Neural crest cell (in vitro differentiated cells): ENCODE results near the gene TDRD10. TPM values are rescaled to one million over a fixed set of nuclear protein-coding genes. Genes with fewer than 3 reads are reported as not detected.

ENCODE experiments used
- DNase-seq: peaks from one replicate; pipeline ENCODE4 v3.0.0; 2021; ENCODE audit warnings: low read depth, mixed read lengths, low spot score
- H3K27ac Mint-ChIP-seq: one replicate; pipeline ENCODE4 v1.8.0; 2021; ENCODE audit warnings: mild to moderate bottlenecking, mixed read lengths; ENCODE audit not compliant: unreplicated experiment
- H3K27me3 Mint-ChIP-seq: 2 replicates; pipeline ENCODE4 v1.8.0; 2021; ENCODE audit warnings: low read depth, mild to moderate bottlenecking, mixed read lengths
- H3K36me3 Mint-ChIP-seq: 2 replicates; pipeline ENCODE4 v1.8.0; 2021; ENCODE audit warnings: low read depth, mild to moderate bottlenecking, mixed read lengths
- H3K4me1 Mint-ChIP-seq: 2 replicates; pipeline ENCODE4 v1.8.0; 2021; ENCODE audit warnings: mixed read lengths
- H3K4me3 Mint-ChIP-seq: one replicate; pipeline ENCODE4 v1.8.0; 2021; ENCODE audit warnings: mild to moderate bottlenecking, mixed read lengths
- H3K9me3 Mint-ChIP-seq: 2 replicates; pipeline ENCODE4 v1.8.0; 2021; ENCODE audit warnings: mixed read lengths
- total RNA-seq: library from RNA; stranded (reverse); gene quantifications from 2 replicates; pipeline ENCODE4 v1.2.1, GENCODE V29; 2021
- TF ChIP-seq, protein P1 (sequence below): fragments of 200-600 bp; sonication (generic); conservative IDR thresholded peaks from 2 replicates; pipeline ENCODE4 v1.5.0; 2021; ENCODE audit warnings: antibody characterized with exemption, mild to moderate bottlenecking

TDRD10 gene
- total RNA-seq, 1 donor from 2014 or later: not detected

DNA sequence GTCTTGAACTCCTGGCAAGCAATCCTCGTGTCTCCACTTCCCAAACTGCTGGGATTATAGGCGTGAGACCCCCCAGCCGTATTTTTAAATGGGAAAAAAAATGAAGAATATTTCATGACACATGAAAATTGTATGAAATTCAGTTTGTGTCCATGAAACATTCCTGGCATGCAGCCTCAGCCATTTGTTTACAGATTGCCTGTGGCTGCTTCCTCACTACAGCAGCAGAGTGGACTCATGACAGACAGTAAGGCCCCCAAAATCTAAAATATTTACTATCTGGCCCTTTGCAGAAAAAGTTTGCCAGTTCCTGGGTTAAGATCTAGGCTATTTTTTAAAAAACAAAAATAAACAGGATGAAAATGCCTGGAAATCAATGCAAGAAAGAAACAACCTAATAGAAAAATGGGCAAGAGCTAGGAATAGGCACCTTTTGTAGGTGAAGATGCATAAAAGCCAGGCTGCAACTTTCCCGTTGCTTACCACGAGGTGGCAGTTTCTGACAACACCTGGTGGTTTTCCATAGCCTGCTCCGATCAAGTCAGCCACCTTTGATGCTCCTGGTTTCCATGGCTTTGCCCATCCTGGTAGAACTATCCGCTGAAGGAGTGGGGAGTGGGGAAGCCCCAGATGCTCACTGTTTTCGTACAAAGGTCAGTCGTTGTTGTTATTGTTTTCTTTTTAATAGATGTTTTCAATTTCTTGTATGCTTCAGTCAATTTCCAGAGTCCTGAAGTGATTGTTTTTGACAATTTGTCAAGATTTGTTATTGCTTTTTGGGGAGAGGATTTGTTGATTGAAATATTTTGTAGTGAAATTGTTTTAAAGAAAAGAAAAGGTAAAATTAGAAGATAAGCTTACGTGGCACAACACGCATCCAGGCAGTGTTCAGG, 32.2 kb downstream of the TDRD10 start:
- Mint-ChIP-seq H3K9me3 (no peaks in the 10 kb centered on the region), H3K4me3 (no peak overlapping the region), H3K36me3 (no peaks in the 10 kb centered on the region), H3K4me1 (peaks cover 6% of the 10 kb centered on the region), H3K27me3 (peaks cover 12% of the 10 kb centered on the region), H3K27ac (no peak overlapping the region)
- TF ChIP-seq, protein P1, sequence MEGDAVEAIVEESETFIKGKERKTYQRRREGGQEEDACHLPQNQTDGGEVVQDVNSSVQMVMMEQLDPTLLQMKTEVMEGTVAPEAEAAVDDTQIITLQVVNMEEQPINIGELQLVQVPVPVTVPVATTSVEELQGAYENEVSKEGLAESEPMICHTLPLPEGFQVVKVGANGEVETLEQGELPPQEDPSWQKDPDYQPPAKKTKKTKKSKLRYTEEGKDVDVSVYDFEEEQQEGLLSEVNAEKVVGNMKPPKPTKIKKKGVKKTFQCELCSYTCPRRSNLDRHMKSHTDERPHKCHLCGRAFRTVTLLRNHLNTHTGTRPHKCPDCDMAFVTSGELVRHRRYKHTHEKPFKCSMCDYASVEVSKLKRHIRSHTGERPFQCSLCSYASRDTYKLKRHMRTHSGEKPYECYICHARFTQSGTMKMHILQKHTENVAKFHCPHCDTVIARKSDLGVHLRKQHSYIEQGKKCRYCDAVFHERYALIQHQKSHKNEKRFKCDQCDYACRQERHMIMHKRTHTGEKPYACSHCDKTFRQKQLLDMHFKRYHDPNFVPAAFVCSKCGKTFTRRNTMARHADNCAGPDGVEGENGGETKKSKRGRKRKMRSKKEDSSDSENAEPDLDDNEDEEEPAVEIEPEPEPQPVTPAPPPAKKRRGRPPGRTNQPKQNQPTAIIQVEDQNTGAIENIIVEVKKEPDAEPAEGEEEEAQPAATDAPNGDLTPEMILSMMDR: peak; percentile 64
- no peak for DNase-seq

DNA sequence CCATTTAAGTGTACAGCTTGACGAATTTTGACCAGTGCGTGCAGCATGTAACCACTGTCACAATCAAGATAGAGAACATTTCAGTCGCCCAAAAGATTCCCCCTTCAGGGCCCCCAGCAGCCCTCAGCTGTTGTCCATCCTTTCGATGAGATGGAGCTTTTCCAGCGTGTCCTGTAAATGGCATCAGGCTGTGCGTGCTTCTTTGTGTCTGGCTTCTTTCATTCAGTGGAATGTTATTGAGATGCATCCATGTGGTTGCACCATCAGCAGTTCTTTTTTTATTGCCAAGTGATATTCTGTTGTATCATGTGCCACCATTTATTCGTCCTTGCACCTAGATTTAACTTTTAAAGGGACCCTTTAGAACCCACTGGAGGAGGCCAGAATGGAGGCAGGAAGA, 34.6 kb downstream of the TDRD10 start:
- no peak overlapping the region for H3K4me3 Mint-ChIP-seq
- peaks cover 6% of the 10 kb centered on the region for H3K4me1 Mint-ChIP-seq
- DNase-seq: no peak
- peaks cover 20% of the 10 kb centered on the region for H3K27me3 Mint-ChIP-seq
- H3K27ac Mint-ChIP-seq: no peak overlapping the region
- no peaks in the 10 kb centered on the region for H3K36me3 Mint-ChIP-seq
- no peaks in the 10 kb centered on the region for H3K9me3 Mint-ChIP-seq
- TF ChIP-seq, protein P1: no peak

DNA sequence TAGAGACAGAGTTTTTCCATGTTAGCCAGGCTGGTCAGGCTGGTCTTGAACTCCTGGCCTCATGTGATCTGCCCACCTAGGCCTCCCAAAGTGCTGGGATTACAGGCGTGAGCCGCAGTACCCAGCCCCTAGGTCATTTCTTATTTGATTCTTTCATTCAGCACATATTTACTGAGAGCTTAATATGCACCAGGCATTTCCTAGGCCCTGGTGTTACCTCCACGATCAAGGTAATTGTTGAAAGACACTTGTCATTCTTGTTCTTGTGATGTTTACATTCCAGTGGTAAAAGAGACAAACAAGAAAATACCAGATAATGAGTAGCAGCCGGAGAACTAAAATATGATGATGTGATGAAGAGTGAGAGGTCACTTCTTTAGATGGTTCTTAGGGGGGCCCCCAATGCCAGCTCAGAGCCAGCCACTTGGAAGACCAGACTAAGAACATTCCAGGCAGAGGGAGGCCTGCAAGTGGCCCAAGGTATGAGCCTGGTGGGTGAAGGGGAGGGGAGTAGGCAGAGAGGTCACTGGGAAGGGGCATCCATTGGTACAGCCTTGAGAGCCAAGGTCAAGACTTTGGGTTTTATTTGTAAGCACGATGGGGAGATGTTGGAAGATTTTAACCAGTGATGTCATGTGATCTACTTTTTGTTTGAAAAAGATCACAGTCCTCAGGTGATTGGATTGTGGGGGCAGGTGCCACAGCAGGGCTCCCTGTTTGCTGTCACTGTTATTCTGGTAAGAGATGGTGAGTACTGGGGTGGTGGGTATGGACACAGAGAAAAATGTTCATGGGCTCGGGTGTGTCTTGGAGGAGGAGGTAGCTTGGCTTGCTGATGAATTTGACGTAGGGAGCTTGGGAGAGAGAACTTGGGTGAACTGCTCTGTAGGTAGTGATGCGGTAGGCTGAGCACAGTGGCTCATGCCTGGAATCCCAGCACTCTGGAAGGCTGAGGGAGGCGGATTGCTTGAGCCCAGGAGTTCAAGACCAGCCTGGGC, 37.8 kb downstream of the TDRD10 start:
- no peak for DNase-seq
- H3K9me3 Mint-ChIP-seq: no peaks in the 10 kb centered on the region
- H3K36me3 Mint-ChIP-seq: no peaks in the 10 kb centered on the region
- peaks cover 34% of the 10 kb centered on the region for H3K27me3 Mint-ChIP-seq
- H3K4me1 Mint-ChIP-seq: no peaks in the 10 kb centered on the region
- no peak overlapping the region for H3K27ac Mint-ChIP-seq
- H3K4me3 Mint-ChIP-seq: no peak overlapping the region
- TF ChIP-seq, protein P1: no peak

DNA sequence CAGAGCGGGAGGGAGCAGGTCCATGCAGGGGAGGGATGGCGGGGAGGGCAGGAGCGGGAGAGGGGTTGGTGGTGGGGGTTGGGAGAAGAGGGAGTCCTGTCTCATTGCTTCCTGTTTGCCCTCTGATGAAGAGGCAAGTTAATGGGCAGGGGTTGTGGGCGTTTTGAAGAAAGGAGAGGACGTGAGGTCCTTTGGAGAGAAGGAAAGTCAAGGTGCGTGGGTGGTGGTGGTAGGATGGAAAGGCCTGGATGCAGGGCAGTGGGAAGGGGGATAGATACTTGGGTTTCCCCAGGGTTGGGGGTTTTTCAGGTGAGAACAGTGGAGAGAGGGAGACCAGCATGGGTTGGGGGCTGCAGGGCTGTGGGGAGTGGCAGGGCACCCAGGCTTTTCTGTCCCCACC, 39.2 kb downstream of the TDRD10 start:
- Mint-ChIP-seq H3K27me3 (peaks cover 34% of the 10 kb centered on the region), H3K4me1 (no peaks in the 10 kb centered on the region), H3K36me3 (no peaks in the 10 kb centered on the region), H3K4me3 (no peak overlapping the region), H3K9me3 (no peaks in the 10 kb centered on the region), H3K27ac (no peak overlapping the region)
- no peak for DNase-seq
- TF ChIP-seq, protein P1: no peak

DNA sequence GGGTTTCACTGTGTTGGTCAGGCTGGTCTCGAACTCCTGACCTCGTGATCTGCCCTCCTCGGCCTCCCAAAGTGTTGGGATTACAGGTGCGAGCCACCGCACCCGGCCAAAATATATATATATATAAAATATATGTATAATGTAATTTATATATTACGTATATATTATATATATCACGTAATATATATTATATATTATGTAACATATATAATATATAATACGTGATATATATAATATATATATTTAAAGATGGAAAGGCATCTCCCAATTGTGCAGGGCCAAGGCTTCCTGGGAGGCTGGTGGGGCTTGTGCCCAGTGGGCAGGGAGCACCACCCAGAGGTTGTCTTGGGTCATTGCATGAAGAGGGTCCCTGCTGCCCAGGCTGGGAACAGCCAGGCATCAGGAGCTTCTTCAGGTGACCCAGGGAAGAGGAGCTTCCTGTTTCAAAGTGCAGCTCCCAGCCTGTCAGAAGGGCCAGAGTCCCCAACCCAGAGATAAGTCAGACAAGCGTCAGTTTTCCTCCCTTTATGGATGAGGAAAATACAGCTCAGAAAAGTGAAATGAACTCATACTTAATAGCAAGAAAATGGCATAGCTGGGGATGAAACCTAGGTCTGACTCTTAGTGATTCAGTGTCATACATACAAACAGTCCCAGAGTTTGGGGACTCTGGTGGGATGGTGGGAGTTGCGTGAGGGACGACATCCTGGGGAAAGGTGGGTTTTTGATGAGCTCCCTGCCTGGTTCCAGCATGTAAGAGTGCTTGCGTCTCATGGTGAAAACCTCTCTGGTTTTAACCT, 44.4 kb downstream of the TDRD10 start:
- H3K27me3 Mint-ChIP-seq: peaks cover 14% of the 10 kb centered on the region
- H3K4me3 Mint-ChIP-seq: no peak overlapping the region
- TF ChIP-seq, protein P1: peak; percentile 74
- H3K9me3 Mint-ChIP-seq: no peaks in the 10 kb centered on the region
- H3K27ac Mint-ChIP-seq: no peak overlapping the region
- H3K36me3 Mint-ChIP-seq: peaks cover 9% of the 10 kb centered on the region
- peaks cover 6% of the 10 kb centered on the region for H3K4me1 Mint-ChIP-seq
- peak; percentile 53 for DNase-seq
